Nephron progenitor cell (in vitro differentiated cells): ENCODE results near the gene SLFN5.
"Not testable (repeated sequence)": the region's sequence is repeated elsewhere in the genome, so short reads cannot be mapped to it uniquely, and the experiment has no call there.

Experiments used
- DNase-seq: peaks from one replicate; pipeline ENCODE4 v3.0.0; 2021
- H3K27ac Mint-ChIP-seq: 2 replicates; pipeline ENCODE4 v1.8.0; 2021; ENCODE audit warnings: mild to moderate bottlenecking, moderate library complexity, mixed read lengths
- H3K27me3 Mint-ChIP-seq: 2 replicates; pipeline ENCODE4 v1.8.0; 2021; ENCODE audit warnings: mild to moderate bottlenecking, low read depth, mixed read lengths; ENCODE audit not compliant: poor library complexity
- H3K36me3 Mint-ChIP-seq: 2 replicates; pipeline ENCODE4 v1.8.0; 2021; ENCODE audit warnings: low read depth, mixed read lengths
- H3K4me1 Mint-ChIP-seq: 2 replicates; pipeline ENCODE4 v1.8.0; 2021; ENCODE audit warnings: mixed read lengths
- H3K4me3 Mint-ChIP-seq: 2 replicates; pipeline ENCODE4 v1.8.0; 2021; ENCODE audit warnings: mild to moderate bottlenecking, moderate library complexity, mixed read lengths
- H3K9me3 Mint-ChIP-seq: 2 replicates; pipeline ENCODE4 v1.8.0; 2021; ENCODE audit warnings: mild to moderate bottlenecking, moderate library complexity, mixed read lengths
- CTCF ChIP-seq: fragments of 200-600 bp; sonication (generic); IDR thresholded peaks from 2 replicates; pipeline ENCODE4 v1.5.0; 2021; ENCODE audit warnings: antibody characterized with exemption

Gene SLFN5

GRCh38 chr17:35227546-35227945 is 15.3 kb upstream of the SLFN5 start:
- no peak for TF ChIP-seq CTCF
- no peak for DNase-seq
- no peaks in the 10 kb centered on the region for H3K36me3 Mint-ChIP-seq
- H3K27ac Mint-ChIP-seq: no peak overlapping the region
- peaks cover 37% of the 10 kb centered on the region for H3K27me3 Mint-ChIP-seq
- no peak overlapping the region for H3K4me3 Mint-ChIP-seq
- H3K9me3 Mint-ChIP-seq: no peaks in the 10 kb centered on the region
- H3K4me1 Mint-ChIP-seq: no peaks in the 10 kb centered on the region

- no peak for DNase-seq
- Mint-ChIP-seq H3K4me1 (no peaks in the 10 kb centered on the region), H3K36me3 (no peaks in the 10 kb centered on the region), H3K9me3 (no peaks in the 10 kb centered on the region), H3K27ac (no peak overlapping the region), H3K4me3 (no peak overlapping the region), H3K27me3 (peaks cover 36% of the 10 kb centered on the region)
- no peak for TF ChIP-seq CTCF
Measured at GRCh38 chr17:35229638-35230037, 13.2 kb upstream of the SLFN5 start.

GRCh38 chr17:35234315-35234714 is 8.6 kb upstream of the SLFN5 start:
- not testable (repeated sequence) for H3K36me3 Mint-ChIP-seq, DNase-seq, H3K4me3 Mint-ChIP-seq, H3K9me3 Mint-ChIP-seq, H3K4me1 Mint-ChIP-seq, H3K27ac Mint-ChIP-seq
- H3K27me3 Mint-ChIP-seq: peaks cover 31% of the 10 kb centered on the region

DNA sequence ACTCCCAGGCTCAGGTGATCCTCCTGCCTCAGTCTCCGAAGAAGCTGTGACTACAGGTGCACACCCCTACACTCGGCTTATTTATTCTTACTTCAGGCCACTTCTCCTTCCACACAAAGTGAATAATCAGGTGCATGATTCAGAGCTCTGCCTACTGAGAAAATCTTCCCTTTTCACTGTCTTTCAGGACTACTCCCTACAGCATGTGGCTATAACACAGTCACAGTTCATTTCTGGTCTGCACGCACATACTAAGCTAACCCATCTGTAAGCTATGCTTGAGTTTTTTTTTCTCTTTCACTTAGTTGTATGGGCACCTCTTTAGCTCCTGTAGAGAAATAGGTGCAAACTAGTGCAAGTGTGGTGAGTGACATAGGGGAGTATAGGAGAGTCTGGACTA is 7.6 kb upstream of the SLFN5 start:
- Mint-ChIP-seq H3K9me3 (no peaks in the 10 kb centered on the region), H3K27ac (no peak overlapping the region), H3K27me3 (peaks cover 30% of the 10 kb centered on the region), H3K36me3 (no peaks in the 10 kb centered on the region), H3K4me1 (peaks cover 5% of the 10 kb centered on the region), H3K4me3 (no peak overlapping the region)
- no peak for DNase-seq
- TF ChIP-seq CTCF: no peak

DNA sequence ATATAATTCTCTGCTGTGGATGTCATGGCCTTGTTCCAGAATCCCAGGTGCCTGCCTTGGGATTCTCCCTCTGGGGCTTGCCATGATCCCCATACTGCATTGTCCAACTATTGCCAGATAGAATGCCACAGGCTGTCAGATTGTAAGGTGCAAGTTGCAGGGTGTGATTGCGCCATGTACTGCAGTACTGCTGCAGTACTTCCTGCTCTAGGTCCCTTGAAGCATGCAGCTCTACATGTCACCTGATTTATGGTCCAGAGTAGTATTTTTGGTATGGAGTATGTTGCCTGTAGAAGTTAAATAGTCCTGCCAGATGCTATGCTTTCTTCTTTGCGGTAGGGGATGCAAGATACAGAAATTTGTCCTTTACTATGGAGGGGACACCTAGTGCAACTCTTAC is 7.0 kb upstream of the SLFN5 start:
- TF ChIP-seq CTCF: no peak
- Mint-ChIP-seq H3K4me1 (peaks cover 6% of the 10 kb centered on the region), H3K36me3 (no peaks in the 10 kb centered on the region), H3K27ac (no peak overlapping the region), H3K27me3 (peaks cover 27% of the 10 kb centered on the region), H3K9me3 (no peaks in the 10 kb centered on the region), H3K4me3 (no peak overlapping the region)
- no peak for DNase-seq

DNA sequence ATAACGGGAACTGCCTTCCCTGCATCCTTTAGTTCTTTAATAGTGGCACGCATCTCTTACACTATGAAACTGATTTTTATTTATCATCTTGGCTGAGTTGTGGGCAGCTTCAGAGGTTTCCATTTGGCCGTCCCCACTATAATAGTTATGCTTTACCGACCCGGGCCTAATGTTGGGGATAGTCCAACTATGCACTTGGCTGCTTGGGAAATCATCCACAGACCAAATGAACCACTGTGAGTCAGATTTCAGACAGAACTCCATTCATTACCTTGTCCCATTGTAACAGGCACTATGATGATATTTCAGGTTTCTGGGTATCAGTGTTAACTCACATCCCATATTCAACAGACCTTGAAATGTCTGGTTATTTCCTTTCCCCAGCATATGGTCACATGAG is 6.1 kb upstream of the SLFN5 start:
- no peaks in the 10 kb centered on the region for H3K36me3 Mint-ChIP-seq
- H3K27me3 Mint-ChIP-seq: peaks cover 26% of the 10 kb centered on the region
- DNase-seq: no peak
- no peaks in the 10 kb centered on the region for H3K9me3 Mint-ChIP-seq
- no peak overlapping the region for H3K4me3 Mint-ChIP-seq
- peaks cover 10% of the 10 kb centered on the region for H3K4me1 Mint-ChIP-seq
- TF ChIP-seq CTCF: no peak
- H3K27ac Mint-ChIP-seq: no peak overlapping the region
